ENCODE data around the gene CTSL.

CTSL gene

GRCh38 chr9:87717456-87717855 is 8.5 kb upstream of the CTSL start (continued):
- TF ChIP-seq ZNF623 (tag by site-specific recombination; IDR thresholded peaks at IDR 0.05) (no peak), ZNF223 (tag by site-specific recombination; IDR thresholded peaks at IDR 0.05) (no peak), ZNF423 (tag by site-specific recombination; IDR thresholded peaks at IDR 0.05) (no peak), ZIC2 (tag by site-specific recombination; IDR thresholded peaks at IDR 0.05) (no peak), ZNF488 (tag by site-specific recombination; IDR thresholded peaks at IDR 0.05) (no peak), ZNF654 (tag by site-specific recombination; IDR thresholded peaks at IDR 0.05; ENCODE audit: low read depth) (no peak)

- Histone ChIP-seq H3K4me3 (ENCODE audit: low read depth, low read length) (no peak overlapping the region), H3K4me1 (ENCODE audit: control insufficient read depth, insufficient read depth, low read length) (no peaks in the 10 kb centered on the region), H3K36me3 (ENCODE audit: control insufficient read depth in 2 of 2, insufficient read depth in 1 of 2, low read length in 2 of 2) (no peaks in the 10 kb centered on the region), H3K27ac (ENCODE audit: extremely low read depth, low read depth, low read length) (no peak overlapping the region), H3K9me3 (ENCODE audit: control insufficient read depth, insufficient read depth, low read depth, low read length) (no peaks in the 10 kb centered on the region)
- POLR2A ChIA-PET, result no interaction called here
- TF ChIP-seq ZNF302 (tag by site-specific recombination; IDR thresholded peaks at IDR 0.05; ENCODE audit: low read depth), result no peak
- no peak for TF ChIP-seq GLI2 (tag by site-specific recombination; IDR thresholded peaks at IDR 0.05; ENCODE audit: borderline replicate concordance, low read depth)
- no peak for TF ChIP-seq OVOL3 (tag by site-specific recombination; IDR thresholded peaks at IDR 0.05)
- TF ChIP-seq ZNF426 (tag by site-specific recombination; IDR thresholded peaks at IDR 0.05), result no peak
- no peak for TF ChIP-seq GLIS2 (tag by site-specific recombination; IDR thresholded peaks at IDR 0.05)
- no peak for TF ChIP-seq ZNF211 (tag by site-specific recombination; IDR thresholded peaks at IDR 0.05; ENCODE audit: low read depth)
- no peak for TF ChIP-seq ZSCAN4 (tag by site-specific recombination; IDR thresholded peaks at IDR 0.05)
- CTCF ChIA-PET, result no interaction called here
These were observed 7.7 kb upstream of the CTSL start for GRCh38 chr9:87718231-87718630.

- no peak for TF ChIP-seq ZNF549 (tag by site-specific recombination; IDR thresholded peaks at IDR 0.05)
- TF ChIP-seq ZBTB26 (tag by site-specific recombination; optimal IDR thresholded peaks at IDR 0.05), result no peak
- TF ChIP-seq MZF1 (tag by site-specific recombination; IDR thresholded peaks at IDR 0.05; ENCODE audit: borderline replicate concordance), result peak; percentile 15; the same call in 1 of the 2 replicates
- POLR2A ChIA-PET, result no interaction called here
- Histone ChIP-seq H3K4me3 (ENCODE audit: low read depth, low read length) (no peak overlapping the region), H3K4me1 (ENCODE audit: control insufficient read depth, insufficient read depth, low read length) (no peaks in the 10 kb centered on the region), H3K27ac (ENCODE audit: extremely low read depth, low read depth, low read length) (no peak overlapping the region), H3K36me3 (ENCODE audit: control insufficient read depth in 2 of 2, insufficient read depth in 1 of 2, low read length in 2 of 2) (no peaks in the 10 kb centered on the region), H3K9me3 (ENCODE audit: control insufficient read depth, insufficient read depth, low read depth, low read length) (no peaks in the 10 kb centered on the region)
- CTCF ChIA-PET, result no interaction called here
These were observed 6.9 kb upstream of the CTSL start for GRCh38 chr9:87718852-87719612.

- Histone ChIP-seq H3K4me1 (ENCODE audit: control insufficient read depth, insufficient read depth, low read length) (no peaks in the 10 kb centered on the region), H3K27ac (ENCODE audit: extremely low read depth, low read depth, low read length) (no peak overlapping the region), H3K4me3 (ENCODE audit: low read depth, low read length) (no peak overlapping the region), H3K36me3 (ENCODE audit: control insufficient read depth in 2 of 2, insufficient read depth in 1 of 2, low read length in 2 of 2) (no peaks in the 10 kb centered on the region), H3K9me3 (ENCODE audit: control insufficient read depth, insufficient read depth, low read depth, low read length) (no peaks in the 10 kb centered on the region)
- CTCF ChIA-PET, result no interaction called here
- POLR2A ChIA-PET, result no interaction called here
- TF ChIP-seq ZNF426 (tag by site-specific recombination; IDR thresholded peaks at IDR 0.05) (no peak), ZNF26 (tag by site-specific recombination; IDR thresholded peaks at IDR 0.05) (no peak), EGR2 (tag by site-specific recombination; IDR thresholded peaks at IDR 0.05; ENCODE audit: low read depth) (no peak), ZNF610 (tag by site-specific recombination; IDR thresholded peaks at IDR 0.05; ENCODE audit: borderline replicate concordance) (no peak), ZNF311 (tag by site-specific recombination; IDR thresholded peaks at IDR 0.05; ENCODE audit: borderline replicate concordance) (no peak), ZNF280D (tag by site-specific recombination; IDR thresholded peaks at IDR 0.05) (no peak), ZNF580 (tag by site-specific recombination; IDR thresholded peaks at IDR 0.05) (no peak)
These were observed 5.7 kb upstream of the CTSL start for GRCh38 chr9:87720173-87720572.
